Uterus (tissue), 4 donors: ENCODE measurements around the gene RPGRIP1L. TPM values are rescaled to one million over a fixed set of nuclear protein-coding genes. Genes with fewer than 3 reads are reported as not detected.

Source experiments
- DNase-seq, 2 donors: peaks; one replicate each; pipeline ENCODE4 v3.0.0-alpha.2; 2019 to 2020
- H3K27ac ChIP-seq, 2 donors: fragments of 200-600 bp; sonication (generic); 1 replicate in 1 of 2; 2 replicates in 1 of 2; pipeline ENCODE4 v1.5.1; 2016 to 2018
- H3K27me3 ChIP-seq, 2 donors: fragments of 200-600 bp; sonication (generic); one replicate each; pipeline ENCODE4 v1.5.1; 2018 to 2019; ENCODE audit warnings: control low read depth in 1 of 2
- H3K36me3 ChIP-seq, 2 donors: fragments of 200-600 bp; sonication (generic); one replicate each; pipeline ENCODE4 v1.5.1; 2019; ENCODE audit warnings: control low read depth in 1 of 2
- H3K4me1 ChIP-seq, 2 donors: fragments of 200-600 bp; sonication (generic); one replicate each; pipeline ENCODE4 v1.5.1; 2018 to 2019; ENCODE audit warnings: control low read depth in 1 of 2
- H3K4me3 ChIP-seq, 2 donors: fragments of 200-600 bp; sonication (generic); 1 replicate in 1 of 2; 2 replicates in 1 of 2; pipeline ENCODE4 v1.5.1; 2018 to 2019; ENCODE audit warnings: mild to moderate bottlenecking in 1 of 2
- H3K9me3 ChIP-seq, 2 donors: fragments of 200-600 bp; sonication (generic); one replicate each; pipeline ENCODE4 v1.5.1; 2019; ENCODE audit warnings: control low read depth in 1 of 2
- CTCF ChIP-seq, 4 experiments: fragments of 200-600 bp in 2 of 4; fragments of 450-650 bp in 2 of 4; sonication (generic) in 2 of 4; IDR thresholded peaks; one replicate each; pipeline ENCODE4 v1.5.1; 2016 to 2019; ENCODE audit warnings: antibody characterized with exemption in 4 of 4, mild to moderate bottlenecking in 2 of 4, moderate library complexity in 1 of 4
- POLR2A ChIP-seq, 2 donors: fragments of 450-650 bp; IDR thresholded peaks; one replicate each; pipeline ENCODE4 v1.6.1; 2016; ENCODE audit warnings: antibody characterized with exemption in 2 of 2, mild to moderate bottlenecking in 1 of 2, moderate library complexity in 1 of 2
- intact Hi-C: fragments of 100-400 bp; cut with DNase I; formaldehyde crosslinking; loops from one replicate; pipeline ENCODE4 v1.15.1; 2023; ENCODE audit warnings: low total_unique reads
- total RNA-seq, 4 donors: library from RNA; depleted of rRNA in 3 of 4; stranded (reverse); fragments of >200 nt in 3 of 4; gene quantifications; one replicate each; pipeline versions ENCODE4 v1.1.0 to v1.2.4, GENCODE V29; 2014 to 2023
- donor health status: DM: yes; HTN: yes; CAD: no.

RPGRIP1L gene
- total RNA-seq, 4 donors from 2014 or later = 1.2 to 35.3 (median 6.2) TPM

- Histone ChIP-seq H3K27ac (no peak overlapping the region), H3K4me3 (no peak overlapping the region), H3K36me3 (no peaks in the 10 kb centered on the region), H3K27me3 (no peaks in the 10 kb centered on the region), H3K4me1 (peaks cover 3 to 11% of the 10 kb centered on the region in 2 donors), H3K9me3 (no peaks in the 10 kb centered on the region)
- TF ChIP-seq CTCF (IDR thresholded peaks at IDR 0.05) (no peak), POLR2A (IDR thresholded peaks at IDR 0.05) (no peak)
- intact Hi-C loops = no loop called here
- DNase-seq = no peak
These were observed 33.9 kb upstream of the RPGRIP1L start for GRCh38 chr16:53737552-53737951.

- Histone ChIP-seq H3K27me3 (no peaks in the 10 kb centered on the region), H3K4me1 (peaks cover 3 to 11% of the 10 kb centered on the region in 2 donors), H3K27ac (no peak overlapping the region), H3K36me3 (no peaks in the 10 kb centered on the region), H3K4me3 (no peak overlapping the region), H3K9me3 (no peaks in the 10 kb centered on the region)
- no peak for TF ChIP-seq POLR2A (IDR thresholded peaks at IDR 0.05)
- TF ChIP-seq CTCF (IDR thresholded peaks at IDR 0.05) = no peak
- DNase-seq = no peak
- intact Hi-C loops = no loop called here
These were observed 32.6 kb upstream of the RPGRIP1L start for GRCh38 chr16:53736297-53736696.

GRCh38 chr16:53734908-53735307 is 31.2 kb upstream of the RPGRIP1L start:
- intact Hi-C loops = no loop called here
- TF ChIP-seq POLR2A (IDR thresholded peaks at IDR 0.05) = no peak
- no peak for TF ChIP-seq CTCF (IDR thresholded peaks at IDR 0.05)
- H3K27ac ChIP-seq = no peak overlapping the region
- no peak for DNase-seq
- no peaks in the 10 kb centered on the region for H3K36me3 ChIP-seq
- no peak overlapping the region for H3K4me3 ChIP-seq
- H3K4me1 ChIP-seq = peaks cover 3 to 11% of the 10 kb centered on the region in 2 donors
- H3K27me3 ChIP-seq = no peaks in the 10 kb centered on the region
- no peaks in the 10 kb centered on the region for H3K9me3 ChIP-seq

GRCh38 chr16:53732296-53732929 is 28.8 kb upstream of the RPGRIP1L start:
- Histone ChIP-seq H3K4me3 (no peak overlapping the region), H3K27me3 (no peaks in the 10 kb centered on the region), H3K4me1 (peaks cover 3 to 11% of the 10 kb centered on the region in 2 donors), H3K27ac (no peak overlapping the region), H3K36me3 (no peaks in the 10 kb centered on the region), H3K9me3 (no peaks in the 10 kb centered on the region)
- DNase-seq = no peak
- TF ChIP-seq POLR2A (IDR thresholded peaks at IDR 0.05) = no peak
- no peak for TF ChIP-seq CTCF (IDR thresholded peaks at IDR 0.05)
- intact Hi-C loops = no loop called here

- intact Hi-C loops = no loop called here
- Histone ChIP-seq H3K36me3 (no peaks in the 10 kb centered on the region), H3K4me3 (no peak overlapping the region), H3K27ac (no peak overlapping the region), H3K9me3 (no peaks in the 10 kb centered on the region), H3K4me1 (peaks cover 3 to 11% of the 10 kb centered on the region in 2 donors), H3K27me3 (no peaks in the 10 kb centered on the region)
- DNase-seq = no peak
- TF ChIP-seq POLR2A (IDR thresholded peaks at IDR 0.05) (no peak), CTCF (IDR thresholded peaks at IDR 0.05) (no peak)
These were observed 27.0 kb upstream of the RPGRIP1L start for GRCh38 chr16:53730693-53731092.
